Upper lobe of right lung (tissue), 1 donor: ENCODE results near the gene CHPF. TPM values are rescaled to one million over a fixed set of nuclear protein-coding genes. Genes with fewer than 3 reads are reported as not detected.

ENCODE experiments used
- ATAC-seq: fragments of 200-7000 bp; cut with Tn5 transposase; one replicate; pipeline ENCODE4 v1.9.1; 2020; ENCODE audit warnings: mild to moderate bottlenecking, moderate library complexity
- DNase-seq: peaks from one replicate; pipeline ENCODE4 v3.0.0-alpha.2; 2020
- H3K27ac ChIP-seq: fragments of 200-600 bp; one replicate; pipeline ENCODE4 v1.8.0; 2022
- H3K27me3 ChIP-seq: fragments of 200-600 bp; one replicate; pipeline ENCODE4 v1.8.0; 2022; ENCODE audit warnings: mild to moderate bottlenecking
- H3K36me3 ChIP-seq: fragments of 200-600 bp; one replicate; pipeline ENCODE4 v1.8.0; 2022
- H3K4me1 ChIP-seq: fragments of 200-600 bp; one replicate; pipeline ENCODE4 v1.8.0; 2022
- H3K4me3 ChIP-seq: fragments of 200-600 bp; one replicate; pipeline ENCODE4 v1.8.0; 2022; ENCODE audit warnings: mild to moderate bottlenecking
- H3K9me3 ChIP-seq: fragments of 200-600 bp; one replicate; pipeline ENCODE4 v1.8.0; 2022
- CTCF ChIP-seq: fragments of 200-600 bp; IDR thresholded peaks from one replicate; pipeline ENCODE4 v1.8.0; 2022; ENCODE audit warnings: antibody characterized with exemption
- intact Hi-C: fragments of 100-400 bp; cut with DNase I; formaldehyde crosslinking; loops from one replicate; pipeline ENCODE4 v1.11.0; 2022
- total RNA-seq: library from RNA; stranded (reverse); fragmentation: NEBNext Ultra II Directional; extraction: Animal tissue kit (Norgen Biotek cat#: 25700); gene quantifications from one replicate; pipeline ENCODE4 v1.2.1, GENCODE V29; 2021
- donor health status: DM: no; HTN: yes; CAD: no; lungs with severe emphysema.

Gene CHPF
- total RNA-seq, 1 donor from 2014 or later, result 45.3 TPM

- H3K4me3 ChIP-seq, result no peak overlapping the region
- peaks cover 9% of the 10 kb centered on the region for H3K4me1 ChIP-seq
- peaks cover 87% of the 10 kb centered on the region for H3K27me3 ChIP-seq
- intact Hi-C loops, result no loop called here
- no peaks in the 10 kb centered on the region for H3K36me3 ChIP-seq
- DNase-seq, result no peak
- no peak overlapping the region for H3K27ac ChIP-seq
- no peak for ATAC-seq
- TF ChIP-seq CTCF, result no peak
- no peaks in the 10 kb centered on the region for H3K9me3 ChIP-seq
These were observed 25.4 kb downstream of the CHPF start for GRCh38 chr2:219517954-219518778.

GRCh38 chr2:219516888-219517287 is 26.7 kb downstream of the CHPF start:
- peaks cover 87% of the 10 kb centered on the region for H3K27me3 ChIP-seq
- intact Hi-C loops, result no loop called here
- ATAC-seq, result no peak
- no peak overlapping the region for H3K4me3 ChIP-seq
- no peaks in the 10 kb centered on the region for H3K4me1 ChIP-seq
- no peaks in the 10 kb centered on the region for H3K9me3 ChIP-seq
- DNase-seq, result no peak
- H3K27ac ChIP-seq, result no peak overlapping the region
- TF ChIP-seq CTCF, result no peak
- H3K36me3 ChIP-seq, result no peaks in the 10 kb centered on the region

- Histone ChIP-seq H3K27ac (no peak overlapping the region), H3K4me1 (no peaks in the 10 kb centered on the region), H3K9me3 (no peaks in the 10 kb centered on the region), H3K36me3 (no peaks in the 10 kb centered on the region), H3K4me3 (no peak overlapping the region), H3K27me3 (peaks cover 86% of the 10 kb centered on the region)
- ATAC-seq (no peak), DNase-seq (no peak)
- no peak for TF ChIP-seq CTCF
- intact Hi-C loops, result no loop called here
These were observed 27.6 kb downstream of the CHPF start for GRCh38 chr2:219515874-219516629.

GRCh38 chr2:219514836-219515235 is 28.8 kb downstream of the CHPF start:
- Histone ChIP-seq H3K27me3 (peaks cover 82% of the 10 kb centered on the region), H3K36me3 (no peaks in the 10 kb centered on the region), H3K9me3 (no peaks in the 10 kb centered on the region), H3K27ac (no peak overlapping the region), H3K4me3 (no peak overlapping the region), H3K4me1 (peaks cover 2% of the 10 kb centered on the region)
- ATAC-seq (no peak), DNase-seq (no peak)
- no peak for TF ChIP-seq CTCF
- intact Hi-C loops, result no loop called here

- H3K4me1 ChIP-seq, result peaks cover 3% of the 10 kb centered on the region
- H3K4me3 ChIP-seq, result no peak within 1 kb of the TSS
- no peaks in the 10 kb centered on the region for H3K36me3 ChIP-seq
- DNase-seq (no peak), ATAC-seq (no peak)
- intact Hi-C loops, result no loop called here
- no peaks in the 10 kb centered on the region for H3K9me3 ChIP-seq
- H3K27me3 ChIP-seq, result peaks cover 76% of the 10 kb centered on the region
- H3K27ac ChIP-seq, result no peak within 1 kb of the TSS
- TF ChIP-seq CTCF, result no peak
These were observed 29.3 kb downstream of the CHPF start, which contains the start of gene ASIC4 for GRCh38 chr2:219514196-219514761. ASIC4 (plus strand) TSS chr2:219514482; CDS start chr2:219514725, 243 bp downstream.
